Peyer's patch (tissue), 4 donors: ENCODE data around the gene PTP4A2.

ENCODE experiments used
- POLR2A ChIP-seq, 2 donors: fragments of 450-650 bp; IDR thresholded peaks; one replicate each; pipeline ENCODE4 v1.5.1; 2017; ENCODE audit warnings: antibody characterized with exemption in 2 of 2, mild to moderate bottlenecking in 2 of 2, moderate library complexity in 2 of 2
- TF ChIP-seq, protein P1 (sequence below), 6 experiments: fragments of 450-650 bp in 4 of 6; fragments of 200-600 bp in 2 of 6; sonication (generic) in 1 of 6; IDR thresholded peaks; one replicate each; pipeline ENCODE4 v1.5.1; 2017 to 2019; ENCODE audit warnings: antibody characterized with exemption in 6 of 6, mild to moderate bottlenecking in 3 of 6, moderate library complexity in 1 of 6

DNA sequence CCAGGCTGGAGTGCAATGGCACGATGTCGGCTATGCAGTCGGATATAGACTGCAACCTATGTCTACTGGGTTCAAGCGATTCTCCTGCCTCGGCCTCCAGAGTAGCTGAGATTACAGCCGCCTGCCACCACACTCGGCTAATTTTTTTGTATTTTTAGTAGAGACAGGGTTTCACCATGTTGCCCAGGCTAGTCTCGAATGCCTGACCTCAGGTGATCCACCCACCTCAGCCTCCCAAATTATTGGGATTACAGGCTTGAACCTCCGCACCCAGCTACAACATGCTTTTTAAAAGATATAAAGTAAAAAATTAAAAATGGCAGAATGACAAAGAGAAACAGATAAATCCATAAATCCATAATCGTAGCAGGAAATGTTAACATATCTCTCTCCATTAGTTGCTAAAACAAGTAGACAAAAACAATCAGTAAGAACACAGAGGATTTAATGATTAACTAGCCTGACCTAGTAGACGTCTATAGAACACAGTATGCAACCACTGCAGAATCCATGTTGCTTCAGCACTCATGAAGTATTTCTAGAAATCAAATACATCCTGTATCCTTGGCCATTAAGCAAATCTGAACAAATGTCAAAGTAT, 62.4 kb downstream of the PTP4A2 start:
- TF ChIP-seq, protein P1, sequence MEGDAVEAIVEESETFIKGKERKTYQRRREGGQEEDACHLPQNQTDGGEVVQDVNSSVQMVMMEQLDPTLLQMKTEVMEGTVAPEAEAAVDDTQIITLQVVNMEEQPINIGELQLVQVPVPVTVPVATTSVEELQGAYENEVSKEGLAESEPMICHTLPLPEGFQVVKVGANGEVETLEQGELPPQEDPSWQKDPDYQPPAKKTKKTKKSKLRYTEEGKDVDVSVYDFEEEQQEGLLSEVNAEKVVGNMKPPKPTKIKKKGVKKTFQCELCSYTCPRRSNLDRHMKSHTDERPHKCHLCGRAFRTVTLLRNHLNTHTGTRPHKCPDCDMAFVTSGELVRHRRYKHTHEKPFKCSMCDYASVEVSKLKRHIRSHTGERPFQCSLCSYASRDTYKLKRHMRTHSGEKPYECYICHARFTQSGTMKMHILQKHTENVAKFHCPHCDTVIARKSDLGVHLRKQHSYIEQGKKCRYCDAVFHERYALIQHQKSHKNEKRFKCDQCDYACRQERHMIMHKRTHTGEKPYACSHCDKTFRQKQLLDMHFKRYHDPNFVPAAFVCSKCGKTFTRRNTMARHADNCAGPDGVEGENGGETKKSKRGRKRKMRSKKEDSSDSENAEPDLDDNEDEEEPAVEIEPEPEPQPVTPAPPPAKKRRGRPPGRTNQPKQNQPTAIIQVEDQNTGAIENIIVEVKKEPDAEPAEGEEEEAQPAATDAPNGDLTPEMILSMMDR (IDR thresholded peaks at IDR 0.05) = no peak
- no peak for TF ChIP-seq POLR2A (IDR thresholded peaks at IDR 0.05)
